Stimulated activated CD4-positive, alpha-beta T cell treated with anti-CD3 and anti-CD28 coated beads, TNF-alpha, amount 100 ng/mL, for 48 hours (primary cell): ENCODE results near the gene KIAA0408.
"Not testable (repeated sequence)": the region's sequence is repeated elsewhere in the genome, so short reads cannot be mapped to it uniquely, and the experiment has no call there.

Experiments
- DNase-seq, 3 donors: peaks; one replicate each; pipeline ENCODE4 v3.0.0-alpha.2; 2020; ENCODE audit warnings: low read depth in 3 of 3

KIAA0408 gene

DNA sequence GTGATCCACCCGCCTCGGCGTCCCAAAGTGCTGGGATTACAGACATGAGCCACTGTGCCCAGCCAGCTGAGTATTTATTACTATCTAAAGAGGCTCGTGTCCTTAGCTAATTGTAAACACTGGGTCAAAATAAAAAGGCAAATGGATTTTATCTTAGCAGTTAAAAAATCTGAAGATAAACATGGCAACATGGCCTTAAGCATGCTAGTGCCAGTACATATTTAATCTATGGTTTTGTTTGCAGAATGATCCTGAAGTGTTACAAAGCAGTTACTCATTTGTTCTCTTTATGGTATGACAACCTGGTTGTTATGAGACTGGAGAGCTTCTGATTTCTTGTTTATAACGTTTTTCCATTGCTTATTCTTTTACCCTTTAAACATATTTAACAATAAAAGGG lies 3.9 kb upstream of the KIAA0408 start:
- DNase-seq: no peak

- no peak for DNase-seq
Observed at GRCh38 chr6:127462376-127462775, 3.2 kb upstream of the KIAA0408 start.

DNA sequence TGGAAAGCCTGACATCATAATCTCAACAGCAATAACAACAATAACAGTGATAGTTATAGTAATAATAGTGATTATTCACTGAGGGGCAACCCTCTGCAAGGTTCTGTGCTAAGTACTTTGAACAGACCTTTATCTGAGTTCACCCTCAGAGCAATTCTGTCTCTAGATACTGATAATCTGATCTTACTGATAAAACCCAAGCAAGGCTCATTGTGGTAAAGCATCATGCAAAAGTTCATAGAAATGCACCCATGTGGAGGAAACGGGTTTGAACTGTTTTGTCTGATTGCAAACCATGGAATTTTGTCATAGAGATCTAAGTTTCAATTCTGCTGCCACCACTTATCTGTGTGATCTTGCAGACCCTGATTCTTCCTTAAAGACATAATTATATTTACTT lies 1.3 kb upstream of the KIAA0408 start:
- DNase-seq: no peak

DNA sequence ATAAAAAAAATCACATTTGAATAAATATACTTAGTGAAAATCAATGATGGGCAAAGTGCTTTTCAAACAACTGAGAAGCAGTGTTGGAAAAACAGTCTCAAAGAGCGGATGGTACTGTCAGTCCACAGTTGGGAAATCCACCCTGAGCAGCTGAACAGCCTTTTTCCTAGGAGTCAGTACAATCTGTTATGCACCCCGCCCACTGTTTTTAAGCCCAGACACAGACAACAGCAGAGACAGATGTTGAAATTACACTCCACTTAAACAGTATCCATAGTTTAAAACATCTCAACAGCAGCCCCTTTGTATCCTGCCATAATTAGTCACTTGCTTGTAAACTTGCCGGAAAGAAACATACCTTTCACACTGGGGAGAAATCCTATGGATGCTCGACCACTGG lies 372 bp downstream of the KIAA0408 start:
- DNase-seq: no peak

DNA sequence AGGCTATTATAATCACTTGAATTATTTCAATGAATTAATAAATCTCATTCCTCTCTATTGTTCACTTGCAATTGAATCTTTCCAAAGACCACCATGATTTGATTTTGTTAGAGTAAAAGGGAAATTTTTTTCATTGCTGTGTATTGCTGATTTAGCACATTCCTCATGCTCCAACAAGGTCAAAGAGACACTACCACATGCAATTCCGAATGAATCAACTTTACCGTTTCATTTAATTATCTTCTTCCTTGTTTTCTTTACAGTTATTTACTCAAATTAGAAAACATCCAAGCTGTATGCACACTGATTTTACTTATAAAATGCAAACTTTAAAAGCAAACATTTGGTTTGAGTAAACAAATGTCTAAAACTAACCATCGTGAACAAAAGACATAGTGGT lies 967 bp downstream of the KIAA0408 start:
- no peak for DNase-seq

DNA sequence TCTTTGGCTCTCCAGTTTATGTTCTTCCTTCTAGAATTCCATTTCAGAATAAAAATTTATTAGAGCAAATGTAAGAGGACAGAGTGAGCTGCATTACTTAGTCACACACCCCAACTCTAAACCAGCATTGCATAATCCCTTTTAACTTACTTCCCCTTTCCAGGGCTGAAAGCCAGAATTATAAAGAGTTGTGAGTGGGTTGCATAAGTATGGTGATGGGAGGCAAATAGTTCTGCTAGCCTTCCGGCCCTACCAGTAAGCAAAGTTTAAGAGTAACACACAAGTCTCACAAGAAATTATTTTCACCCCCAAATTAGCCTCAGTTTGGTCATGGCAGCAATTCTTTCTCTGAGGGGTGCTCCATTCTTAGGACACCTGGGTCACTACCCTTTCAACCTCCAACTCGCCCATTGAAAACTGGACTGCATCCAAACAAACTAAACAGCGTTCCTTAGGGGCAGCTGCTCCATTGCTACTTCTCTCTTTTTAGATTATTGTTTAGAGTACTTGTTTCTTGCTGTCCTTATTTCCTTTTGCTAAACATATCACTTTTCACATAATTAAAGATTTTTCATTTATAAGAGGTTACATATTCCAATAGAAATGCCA lies 1.6 kb downstream of the KIAA0408 start:
- no peak for DNase-seq

GRCh38 chr6:127456465-127456864 lies 2.7 kb downstream of the KIAA0408 start:
- DNase-seq: no peak

DNA sequence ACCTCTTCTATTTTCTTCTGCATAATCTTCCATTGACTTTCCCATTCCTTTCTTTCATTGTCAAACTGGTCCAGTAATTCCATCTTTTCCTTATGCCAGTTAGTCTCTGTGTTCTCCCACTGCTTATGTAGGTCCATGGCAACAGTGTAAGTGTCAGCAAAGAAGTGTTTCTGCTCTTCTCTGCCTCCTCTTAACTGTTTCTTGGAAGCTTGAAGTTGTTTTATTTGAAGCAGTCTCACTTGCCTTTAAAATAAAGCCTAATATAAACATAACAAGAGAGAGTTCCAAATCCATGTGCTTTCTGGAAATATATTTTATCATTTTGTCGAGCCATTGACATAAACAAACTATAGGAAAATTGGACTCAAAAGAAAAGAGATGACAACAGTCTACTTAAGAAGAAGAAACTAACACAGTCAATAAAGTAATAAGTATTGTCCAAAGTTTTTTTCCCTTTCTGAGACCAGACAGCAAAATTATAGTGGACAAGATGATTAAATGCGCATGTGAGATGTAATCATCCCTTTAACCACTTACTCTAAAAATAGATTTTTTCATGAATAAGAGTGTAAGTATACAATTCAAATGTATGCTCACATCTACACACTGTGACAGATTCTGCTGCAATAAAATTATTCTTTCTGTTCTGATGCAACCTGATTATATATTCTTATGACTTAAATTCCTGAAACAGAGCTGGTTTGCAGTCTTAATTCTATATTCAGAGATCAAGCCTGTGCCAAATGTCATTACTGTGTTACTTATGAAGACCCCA lies 5.2 kb downstream of the KIAA0408 start:
- no peak for DNase-seq

GRCh38 chr6:127452803-127453202 lies 6.4 kb downstream of the KIAA0408 start:
- no peak for DNase-seq

DNA sequence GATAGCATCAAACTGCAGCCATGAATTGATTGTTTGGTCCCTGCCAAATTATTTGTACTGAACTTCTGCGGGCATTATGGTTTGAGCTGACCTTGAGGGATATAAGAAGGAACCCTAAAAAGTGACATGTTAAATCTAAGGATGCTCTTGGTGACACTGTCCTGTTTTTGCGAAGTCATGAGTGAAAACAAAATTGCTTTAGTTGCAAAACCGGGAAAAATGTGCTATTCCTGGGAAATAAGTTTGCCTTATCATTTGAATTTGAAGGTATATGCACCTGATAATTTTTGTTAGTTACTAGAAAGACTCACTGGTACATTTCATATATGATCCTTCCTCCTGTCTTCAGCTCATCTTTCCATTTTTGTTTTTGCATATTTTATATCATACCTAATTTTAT lies 7.8 kb downstream of the KIAA0408 start:
- no peak for DNase-seq

DNA sequence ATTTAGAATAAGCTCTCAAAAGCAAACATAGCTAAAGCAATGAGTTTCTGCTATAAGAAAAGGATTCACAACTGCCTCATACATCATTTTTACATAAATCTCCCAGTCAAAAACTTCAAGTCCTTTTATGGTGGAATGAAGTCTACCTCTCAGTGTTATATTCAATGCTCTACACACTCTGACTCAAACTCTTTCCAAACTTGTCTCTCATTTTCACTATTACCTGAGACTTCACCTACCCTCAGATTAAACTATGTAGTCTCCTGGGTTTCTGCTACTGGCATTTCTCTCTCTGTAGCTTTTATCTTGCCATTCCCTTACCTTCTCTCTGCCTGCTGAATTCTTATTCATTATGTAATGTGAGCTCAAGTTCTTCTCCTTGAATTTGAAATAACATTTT lies 11.4 kb downstream of the KIAA0408 start:
- DNase-seq: no peak

GRCh38 chr6:127446356-127446755 lies 12.8 kb downstream of the KIAA0408 start:
- no peak for DNase-seq

DNA sequence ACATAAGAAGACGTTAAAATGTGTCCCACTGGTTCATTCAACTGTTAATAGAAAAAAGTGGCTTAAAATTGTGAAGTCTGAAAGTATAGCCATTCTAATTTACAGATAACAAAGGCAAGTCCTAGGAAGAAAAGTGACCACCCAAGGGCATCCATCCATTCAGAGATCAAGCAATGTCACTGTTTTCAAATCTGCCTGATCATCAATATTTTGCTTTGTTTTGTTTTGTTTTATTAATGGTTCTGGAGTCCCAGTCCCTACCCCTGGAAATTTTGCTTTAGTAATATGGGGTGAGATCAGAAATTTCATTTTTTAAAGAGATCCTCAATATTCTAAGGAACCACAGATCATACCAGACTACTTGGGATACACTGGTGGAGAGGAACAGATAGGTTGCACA lies 17.3 kb downstream of the KIAA0408 start:
- DNase-seq: no peak

GRCh38 chr6:127439718-127440117 lies 19.5 kb downstream of the KIAA0408 start:
- DNase-seq: no peak

DNA sequence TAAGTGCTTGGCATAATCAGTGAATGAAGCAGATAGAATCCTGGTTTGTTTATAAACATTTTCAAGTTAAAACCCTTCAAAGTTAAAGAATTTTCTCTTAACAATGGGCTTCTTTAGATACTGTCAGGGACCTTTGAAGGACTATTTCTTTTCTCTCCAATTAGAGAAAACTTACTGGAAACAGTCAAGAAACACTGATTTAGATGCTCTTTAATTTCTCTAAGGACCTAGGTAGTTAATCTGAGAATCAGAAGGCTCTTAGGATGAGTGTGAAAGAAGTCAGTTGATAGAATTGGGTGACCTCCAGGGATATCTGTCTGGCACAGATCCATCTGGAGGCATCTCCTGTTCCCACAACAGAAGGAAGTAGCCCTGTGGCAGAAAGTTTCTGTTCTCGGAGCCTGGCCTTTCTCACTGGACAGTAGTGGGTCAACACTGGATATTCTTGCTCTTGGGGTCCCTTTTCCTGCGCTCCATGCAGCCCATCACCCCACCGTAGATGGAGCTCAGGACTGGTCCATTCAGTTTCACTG lies 22.5 kb downstream of the KIAA0408 start:
- no peak for DNase-seq

DNA sequence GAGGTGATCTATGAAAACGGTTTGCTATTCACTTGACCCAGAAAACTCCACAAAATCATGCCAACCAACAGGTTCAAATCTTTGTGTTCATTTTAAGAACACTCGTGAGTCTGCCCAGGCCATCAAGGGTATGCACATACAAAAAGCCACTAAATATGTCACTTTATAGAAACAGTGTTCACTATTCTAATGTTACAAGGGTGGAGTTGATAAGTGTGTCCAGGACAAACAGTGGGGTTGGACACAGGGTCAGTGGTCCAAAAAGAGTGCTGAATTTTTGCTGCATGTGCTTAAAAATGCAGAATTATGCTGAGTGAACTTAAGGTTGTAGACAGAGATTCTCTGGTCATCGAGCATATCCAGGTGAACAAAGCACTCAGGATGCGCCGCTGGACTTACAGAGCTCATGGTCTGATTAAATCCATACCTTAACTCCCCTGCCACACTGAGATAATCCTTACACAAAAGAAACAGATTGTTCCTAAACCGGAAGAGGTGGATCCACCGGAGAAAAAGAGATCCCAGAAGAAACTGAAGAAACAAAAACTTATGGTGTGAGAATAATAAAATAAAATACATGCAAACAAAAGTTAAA lies 23.5 kb downstream of the KIAA0408 start:
- no peak for DNase-seq

- no peak for DNase-seq
Observed at GRCh38 chr6:127434651-127435050, 24.5 kb downstream of the KIAA0408 start.

- DNase-seq: not testable (repeated sequence)
Observed at GRCh38 chr6:127428562-127428961, 30.6 kb downstream of the KIAA0408 start.

- no peak for DNase-seq
Observed at GRCh38 chr6:127423921-127424320, 35.3 kb downstream of the KIAA0408 start.

DNA sequence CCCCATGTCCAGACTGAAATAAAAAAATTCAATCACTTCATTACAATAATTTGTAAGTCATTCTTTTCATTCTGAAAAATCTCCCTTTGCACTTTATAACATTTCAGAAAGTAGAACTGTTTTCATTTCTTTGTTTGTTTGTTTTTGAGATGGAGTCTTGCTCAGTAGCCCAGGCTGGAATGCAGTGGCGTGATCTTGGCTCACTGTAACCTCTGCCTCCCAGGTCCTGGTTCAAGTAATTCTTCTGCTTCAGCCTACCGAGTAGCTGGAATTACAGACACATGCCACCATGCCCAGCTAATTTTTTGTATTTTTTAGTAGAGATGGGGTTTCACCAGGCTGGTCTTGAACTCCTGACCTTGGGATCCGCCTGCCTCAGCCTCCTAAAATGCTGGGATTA lies 38.0 kb downstream of the KIAA0408 start:
- DNase-seq: not testable (repeated sequence)

- DNase-seq: peak; percentile 50 to 78 (median 56)
Observed at GRCh38 chr6:127420556-127420955, 38.6 kb downstream of the KIAA0408 start.

- DNase-seq: no peak
Observed at GRCh38 chr6:127415096-127415495, 44.1 kb downstream of the KIAA0408 start.

DNA sequence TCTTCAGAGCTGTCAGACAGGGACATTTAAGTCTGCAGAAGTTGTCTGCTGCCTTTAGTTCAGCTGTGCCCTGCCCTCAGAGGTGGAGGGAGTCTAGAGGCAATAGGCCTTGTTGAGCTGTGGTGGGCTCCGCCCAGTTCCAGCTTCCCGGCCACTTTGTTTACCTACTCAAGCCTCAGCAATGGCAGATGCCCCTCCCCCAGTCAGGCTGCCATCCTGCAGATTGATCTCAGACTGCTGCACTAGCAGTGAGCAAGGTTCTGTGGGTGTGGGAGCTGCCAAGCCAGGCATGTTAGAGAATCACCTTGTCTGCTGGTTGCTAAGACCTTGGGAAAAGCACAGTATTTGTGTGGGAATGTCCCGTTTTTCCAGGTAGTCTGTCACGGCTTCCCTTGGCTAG lies 46.1 kb downstream of the KIAA0408 start:
- not testable (repeated sequence) for DNase-seq
